HTR-8/SVneo (cell line): ENCODE results near the gene ALDH1A3.

Experiments
- DNase-seq: peaks from one replicate; pipeline ENCODE4 v3.0.0; 2011; ENCODE audit warnings: low spot score, mixed read lengths; ENCODE audit not compliant: insufficient read length
- FAIRE-seq: peaks from 2 replicates; lab custom pipeline; 2011; peaks lifted over from hg19 to GRCh38; lab: Jason Lieb, UNC

The ALDH1A3 gene

GRCh38 chr15:100942656-100943425 is 63.2 kb downstream of the ALDH1A3 start:
- no peak for DNase-seq
- no peak for FAIRE-seq

DNA sequence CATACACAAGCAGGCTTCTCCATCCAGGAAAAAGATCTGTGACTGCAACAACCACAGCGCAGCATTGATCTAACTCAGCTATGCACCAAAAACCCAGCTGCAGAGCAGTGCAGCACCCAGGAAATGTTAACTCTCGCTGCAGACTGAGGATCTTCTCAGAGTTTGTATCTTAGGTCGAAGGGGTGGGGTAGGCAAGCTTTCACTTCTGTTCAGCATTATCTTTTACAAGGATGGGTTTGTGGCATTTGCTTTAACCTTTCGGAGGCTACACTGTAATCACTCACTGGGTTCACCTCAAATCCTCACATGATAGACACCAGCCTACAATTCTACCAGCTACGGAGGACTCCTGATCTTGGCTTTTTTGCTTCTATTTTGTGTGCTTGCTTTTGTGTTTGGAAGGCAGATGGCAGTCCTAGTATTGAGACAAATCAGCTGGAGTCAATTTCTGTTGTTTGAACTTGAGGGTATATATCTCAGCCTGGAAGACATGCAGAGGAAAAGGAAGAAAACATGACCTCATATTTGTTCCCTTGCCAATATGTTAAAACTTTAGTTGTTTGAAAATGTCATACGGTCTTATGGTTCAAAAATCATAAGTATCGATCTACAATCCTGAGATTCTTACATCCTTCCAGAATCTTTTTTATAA is 64.7 kb downstream of the ALDH1A3 start:
- DNase-seq (no peak), FAIRE-seq (no peak)

GRCh38 chr15:100944986-100945385 is 65.4 kb downstream of the ALDH1A3 start:
- FAIRE-seq: no peak
- DNase-seq: no peak

- DNase-seq: no peak
- no peak for FAIRE-seq
These were observed 68.3 kb downstream of the ALDH1A3 start for GRCh38 chr15:100947760-100948429.

GRCh38 chr15:100948430-100948762 is 68.8 kb downstream of the ALDH1A3 start:
- FAIRE-seq (no peak), DNase-seq (no peak)

- no peak for DNase-seq
- no peak for FAIRE-seq
These were observed 70.1 kb downstream of the ALDH1A3 start for GRCh38 chr15:100949691-100950090.

DNA sequence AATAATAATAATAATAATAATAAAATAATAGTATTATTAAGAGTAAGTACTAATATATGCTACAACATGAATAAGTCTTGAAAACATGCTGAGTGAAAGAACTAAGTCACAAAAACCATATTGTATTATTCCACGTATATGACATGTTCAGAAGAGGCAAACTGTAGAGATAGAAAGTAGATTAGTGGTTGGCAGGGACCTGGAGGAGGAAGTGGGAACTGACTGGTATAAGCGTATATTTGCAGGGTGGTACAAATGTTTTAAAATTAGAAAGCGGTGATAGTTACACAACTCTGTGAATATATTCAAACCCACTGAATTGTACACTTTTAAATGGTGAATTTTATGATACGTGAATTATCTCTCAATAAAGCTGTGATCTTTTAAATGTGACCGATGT is 72.3 kb downstream of the ALDH1A3 start:
- no peak for DNase-seq
- no peak for FAIRE-seq

- DNase-seq (no peak), FAIRE-seq (no peak)
These were observed 72.9 kb downstream of the ALDH1A3 start for GRCh38 chr15:100952566-100952965.

GRCh38 chr15:100958326-100959065 is 78.9 kb downstream of the ALDH1A3 start:
- DNase-seq (peak; percentile 62), FAIRE-seq (no peak)

GRCh38 chr15:100959066-100960050 is 79.7 kb downstream of the ALDH1A3 start:
- FAIRE-seq (no peak), DNase-seq (no peak)
